HepG2 (cell line): ENCODE results near the gene XAB2.

Experiments
- CTCF ChIP-seq: sonication (generic); formaldehyde crosslinking; IDR thresholded peaks from 2 replicates; pipeline ENCODE4 v1.5.0; 2020; ENCODE audit warnings: mild to moderate bottlenecking, missing genetic modification reagents, moderate library complexity
- EZH2 ChIP-seq: conservative IDR thresholded peaks from 2 replicates; pipeline ENCODE4 v1.6.1; 2012; ENCODE audit warnings: mild to moderate bottlenecking, low read depth, low read length, moderate library complexity
- GTF3A ChIP-seq: sonication (generic); formaldehyde crosslinking; conservative IDR thresholded peaks from 2 replicates; pipeline ENCODE4 v1.4.0; 2020; ENCODE audit warnings: mild to moderate bottlenecking, missing genetic modification reagents
- TAF1 ChIP-seq: sonication (generic); formaldehyde crosslinking; IDR thresholded peaks from 2 replicates; pipeline ENCODE4 v1.4.0; 2020; ENCODE audit warnings: missing genetic modification reagents
- TBP ChIP-seq: sonication (generic); formaldehyde crosslinking; IDR thresholded peaks from 2 replicates; pipeline ENCODE4 v1.5.0; 2020; ENCODE audit warnings: missing genetic modification reagents
- ZNF431 ChIP-seq: sonication (generic); formaldehyde crosslinking; IDR thresholded peaks from 2 replicates; pipeline ENCODE4 v1.9.0; 2022; ENCODE audit warnings: missing genetic modification reagents, low read depth, mild to moderate bottlenecking, borderline replicate concordance
- TF ChIP-seq, protein P1 (sequence below): sonication (generic); formaldehyde crosslinking; IDR thresholded peaks from 2 replicates; pipeline ENCODE4 v1.4.0; 2020; ENCODE audit warnings: missing genetic modification reagents; ENCODE audit errors: not compliant biosample characterization

DNA sequence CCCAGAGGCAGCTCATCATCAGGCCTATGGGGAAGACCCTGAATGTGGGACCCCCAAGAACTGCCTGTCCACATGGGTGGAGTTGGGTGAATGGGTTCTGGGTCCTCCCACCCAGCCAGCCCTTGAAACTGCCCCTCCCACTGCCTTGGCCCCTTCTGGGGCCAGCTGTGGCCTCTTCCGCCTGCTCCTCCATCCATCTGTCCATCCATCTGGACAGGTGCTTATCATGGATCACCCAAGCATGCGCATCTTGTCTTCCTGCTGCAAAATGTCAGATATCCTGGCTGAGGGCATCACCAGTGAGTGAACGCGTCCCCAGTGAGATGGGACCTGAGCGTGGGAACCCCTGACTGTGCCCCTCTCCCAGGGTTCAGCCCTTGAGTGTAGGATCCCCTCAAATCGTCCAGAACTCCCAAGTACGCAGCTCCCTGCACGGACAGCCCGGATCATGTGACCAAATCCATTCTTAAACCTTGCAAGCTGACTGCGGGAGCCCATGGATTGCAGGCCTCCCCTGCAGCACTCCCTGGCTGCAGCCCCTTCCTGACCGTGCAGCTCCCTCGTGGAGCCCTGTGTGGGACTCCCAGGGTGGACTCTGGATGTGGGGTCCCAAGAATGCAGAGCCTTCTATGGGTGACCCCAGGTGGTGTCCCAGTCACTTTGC is 9.6 kb upstream of the XAB2 start:
- no peak for TF ChIP-seq TAF1 (CRISPR knock-in tag)
- TF ChIP-seq, protein P1, sequence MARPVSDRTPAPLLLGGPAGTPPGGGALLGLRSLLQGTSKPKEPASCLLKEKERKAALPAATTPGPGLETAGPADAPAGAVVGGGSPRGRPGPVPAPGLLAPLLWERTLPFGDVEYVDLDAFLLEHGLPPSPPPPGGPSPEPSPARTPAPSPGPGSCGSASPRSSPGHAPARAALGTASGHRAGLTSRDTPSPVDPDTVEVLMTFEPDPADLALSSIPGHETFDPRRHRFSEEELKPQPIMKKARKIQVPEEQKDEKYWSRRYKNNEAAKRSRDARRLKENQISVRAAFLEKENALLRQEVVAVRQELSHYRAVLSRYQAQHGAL (CRISPR knock-in tag), result no peak
- no peak for TF ChIP-seq CTCF (CRISPR knock-in tag)
- no peak for TF ChIP-seq EZH2
- no peak for TF ChIP-seq TBP (CRISPR knock-in tag)
- no peak for TF ChIP-seq ZNF431 (CRISPR knock-in tag)
- TF ChIP-seq GTF3A, result no peak
